Measurements from ENCODE around the gene CDK4. TPM values are rescaled to one million over a fixed set of nuclear protein-coding genes. Genes with fewer than 3 reads are reported as not detected.

Gene CDK4
- total and polyA plus RNA-seq, 2 of the 13 experiments (the other 11 are each of a cell fraction or from before 2014, with no cell fraction given) = 191 to 209 TPM

DNA sequence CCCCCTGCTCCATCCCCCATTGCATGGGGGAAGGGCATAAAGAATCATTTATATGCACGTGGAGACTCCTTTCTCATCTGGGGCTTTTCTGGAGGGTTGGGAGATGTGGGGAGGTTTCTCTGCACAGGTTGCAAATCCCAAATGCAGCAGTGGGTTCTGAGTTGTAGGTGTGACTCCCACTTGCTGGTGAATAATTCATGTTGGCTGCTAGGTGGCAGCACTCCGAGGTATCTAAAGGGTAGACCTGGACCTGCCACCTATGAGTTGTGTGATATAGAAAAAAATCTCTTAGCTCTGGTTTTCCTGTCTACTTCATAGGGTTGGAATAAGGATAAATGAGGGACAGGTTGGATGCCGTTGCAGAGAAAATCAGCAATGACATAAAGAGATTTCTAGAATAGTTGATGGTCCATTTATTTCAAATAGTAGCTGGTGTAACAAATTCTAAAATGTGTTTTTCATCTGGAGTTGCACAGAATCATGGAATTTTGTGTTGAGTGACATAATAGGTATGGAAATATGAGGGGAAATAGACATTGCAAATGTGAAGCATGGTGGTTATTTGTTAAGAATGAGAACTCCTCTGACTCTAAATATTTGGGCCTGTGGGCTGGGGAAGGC is 7.4 kb upstream of the CDK4 start:
- Histone ChIP-seq H4K20me1 (ENCODE audit: insufficient read depth, low read length) (0 out of 2 replicates have a peak, but pooled peaks cover 2% of the 10 kb centered on the region), H2AFZ (ENCODE audit: low read length) (no peak overlapping the region), H3K27ac (ENCODE audit: extremely low read length, insufficient read depth, low read length) (no peak overlapping the region), H3K4me2 (ENCODE audit: low read depth, low read length) (no peak overlapping the region), H3K36me3 (replicated peaks in 1 of 2; ENCODE audit: control insufficient read depth in 1 of 2, insufficient read depth in 2 of 2, low read length in 2 of 2) (no peaks in the 10 kb centered on the region; a peak in 1 of 5 replicates), H3K4me1 (ENCODE audit: insufficient read depth, low read length) (peaks cover 24% of the 10 kb centered on the region), H3K4me3 (replicated peaks in 1 of 3; ENCODE audit: insufficient read depth in 1 of 3, low read depth in 2 of 3, low read length in 3 of 3) (no peak overlapping the region), H3K9ac (ENCODE audit: insufficient read depth, low read depth, low read length) (no peak overlapping the region), H3K79me2 (ENCODE audit: insufficient read depth, low read length) (peaks cover 3% of the 10 kb centered on the region), H3K9me3 (ENCODE audit: low read length) (no peaks in the 10 kb centered on the region), H3K27me3 (ENCODE audit: control insufficient read depth in 1 of 2, insufficient read depth in 2 of 2, low read length in 2 of 2) (no peaks in the 10 kb centered on the region)
- FAIRE-seq (peak; percentile 78), ATAC-seq (peak; percentile 47), DNase-seq (ENCODE audit: low spot score) (peak; percentile 53)
- TF ChIP-seq, protein P1, sequence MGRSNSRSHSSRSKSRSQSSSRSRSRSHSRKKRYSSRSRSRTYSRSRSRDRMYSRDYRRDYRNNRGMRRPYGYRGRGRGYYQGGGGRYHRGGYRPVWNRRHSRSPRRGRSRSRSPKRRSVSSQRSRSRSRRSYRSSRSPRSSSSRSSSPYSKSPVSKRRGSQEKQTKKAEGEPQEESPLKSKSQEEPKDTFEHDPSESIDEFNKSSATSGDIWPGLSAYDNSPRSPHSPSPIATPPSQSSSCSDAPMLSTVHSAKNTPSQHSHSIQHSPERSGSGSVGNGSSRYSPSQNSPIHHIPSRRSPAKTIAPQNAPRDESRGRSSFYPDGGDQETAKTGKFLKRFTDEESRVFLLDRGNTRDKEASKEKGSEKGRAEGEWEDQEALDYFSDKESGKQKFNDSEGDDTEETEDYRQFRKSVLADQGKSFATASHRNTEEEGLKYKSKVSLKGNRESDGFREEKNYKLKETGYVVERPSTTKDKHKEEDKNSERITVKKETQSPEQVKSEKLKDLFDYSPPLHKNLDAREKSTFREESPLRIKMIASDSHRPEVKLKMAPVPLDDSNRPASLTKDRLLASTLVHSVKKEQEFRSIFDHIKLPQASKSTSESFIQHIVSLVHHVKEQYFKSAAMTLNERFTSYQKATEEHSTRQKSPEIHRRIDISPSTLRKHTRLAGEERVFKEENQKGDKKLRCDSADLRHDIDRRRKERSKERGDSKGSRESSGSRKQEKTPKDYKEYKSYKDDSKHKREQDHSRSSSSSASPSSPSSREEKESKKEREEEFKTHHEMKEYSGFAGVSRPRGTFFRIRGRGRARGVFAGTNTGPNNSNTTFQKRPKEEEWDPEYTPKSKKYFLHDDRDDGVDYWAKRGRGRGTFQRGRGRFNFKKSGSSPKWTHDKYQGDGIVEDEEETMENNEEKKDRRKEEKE (IDR thresholded peaks at IDR 0.05) = no peak
- 0 out of 2 replicates have a peak, but pooled peaks have one; percentile 21 for TF ChIP-seq MIER2 (CRISPR knock-in tag; IDR thresholded peaks at IDR 0.05)
- TF ChIP-seq SNAPC2 (CRISPR knock-in tag; IDR thresholded peaks at IDR 0.05) = no peak
- TF ChIP-seq STAG1 (CRISPR knock-in tag; IDR thresholded peaks at IDR 0.05) = peak; percentile 32
- TF ChIP-seq, protein P2, sequence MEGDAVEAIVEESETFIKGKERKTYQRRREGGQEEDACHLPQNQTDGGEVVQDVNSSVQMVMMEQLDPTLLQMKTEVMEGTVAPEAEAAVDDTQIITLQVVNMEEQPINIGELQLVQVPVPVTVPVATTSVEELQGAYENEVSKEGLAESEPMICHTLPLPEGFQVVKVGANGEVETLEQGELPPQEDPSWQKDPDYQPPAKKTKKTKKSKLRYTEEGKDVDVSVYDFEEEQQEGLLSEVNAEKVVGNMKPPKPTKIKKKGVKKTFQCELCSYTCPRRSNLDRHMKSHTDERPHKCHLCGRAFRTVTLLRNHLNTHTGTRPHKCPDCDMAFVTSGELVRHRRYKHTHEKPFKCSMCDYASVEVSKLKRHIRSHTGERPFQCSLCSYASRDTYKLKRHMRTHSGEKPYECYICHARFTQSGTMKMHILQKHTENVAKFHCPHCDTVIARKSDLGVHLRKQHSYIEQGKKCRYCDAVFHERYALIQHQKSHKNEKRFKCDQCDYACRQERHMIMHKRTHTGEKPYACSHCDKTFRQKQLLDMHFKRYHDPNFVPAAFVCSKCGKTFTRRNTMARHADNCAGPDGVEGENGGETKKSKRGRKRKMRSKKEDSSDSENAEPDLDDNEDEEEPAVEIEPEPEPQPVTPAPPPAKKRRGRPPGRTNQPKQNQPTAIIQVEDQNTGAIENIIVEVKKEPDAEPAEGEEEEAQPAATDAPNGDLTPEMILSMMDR (CRISPR knock-in tag; IDR thresholded peaks at IDR 0.05) = peak; percentile 60
- TF ChIP-seq SMC3 (IDR thresholded peaks at IDR 0.05; ENCODE audit: low read length) = 0 out of 2 replicates have a peak, but pooled peaks have one; percentile 8
- TF ChIP-seq, protein P3, sequence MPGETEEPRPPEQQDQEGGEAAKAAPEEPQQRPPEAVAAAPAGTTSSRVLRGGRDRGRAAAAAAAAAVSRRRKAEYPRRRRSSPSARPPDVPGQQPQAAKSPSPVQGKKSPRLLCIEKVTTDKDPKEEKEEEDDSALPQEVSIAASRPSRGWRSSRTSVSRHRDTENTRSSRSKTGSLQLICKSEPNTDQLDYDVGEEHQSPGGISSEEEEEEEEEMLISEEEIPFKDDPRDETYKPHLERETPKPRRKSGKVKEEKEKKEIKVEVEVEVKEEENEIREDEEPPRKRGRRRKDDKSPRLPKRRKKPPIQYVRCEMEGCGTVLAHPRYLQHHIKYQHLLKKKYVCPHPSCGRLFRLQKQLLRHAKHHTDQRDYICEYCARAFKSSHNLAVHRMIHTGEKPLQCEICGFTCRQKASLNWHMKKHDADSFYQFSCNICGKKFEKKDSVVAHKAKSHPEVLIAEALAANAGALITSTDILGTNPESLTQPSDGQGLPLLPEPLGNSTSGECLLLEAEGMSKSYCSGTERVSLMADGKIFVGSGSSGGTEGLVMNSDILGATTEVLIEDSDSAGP (CRISPR knock-in tag; IDR thresholded peaks at IDR 0.05; ENCODE audit: borderline replicate concordance) = no peak
- BruUV-seq (replicated peaks) = no TSS peak
- 25% methylated on average over 3 of the region's 3 CpGs for WGBS (ENCODE audit: low lambda C conversion rate)
- intact Hi-C loops (cut with micrococcal nuclease; ENCODE audit: unreplicated experiment) = no loop called here
- POLR2A ChIA-PET = interaction anchor here (1.1 to 3.5 kb wide), 2 partner anchors 13 to 23 kb away, joined by 3 to 11 read pairs; partner anchors contain the start of genes EEF1AKMT3, METTL1 and TSFM
- CTCF ChIA-PET (ENCODE audit: low intra/inter-chr PET ratio, low total read pairs) = interaction anchor here (2.3 kb wide), 1 partner anchor 146 kb away, joined by 10 read pairs; no protein-coding TSS in a partner anchor
- in situ Hi-C loops (cut with HindIII; ENCODE audit: extremely low pct_ligation_motif_present, low pct_unique_long_range_greater_than_20kb) = no loop called here
